Esophagus muscularis mucosa (tissue), 3 donors: ENCODE results near the gene RUNX2.

Source experiments
- POLR2A ChIP-seq: fragments of 450-650 bp; IDR thresholded peaks from one replicate; pipeline ENCODE4 v1.6.1; 2017; ENCODE audit warnings: antibody characterized with exemption, moderate library complexity, mild to moderate bottlenecking, low read depth
- POLR2AphosphoS5 ChIP-seq, 2 donors: sonication (generic); formaldehyde crosslinking; IDR thresholded peaks; one replicate each; pipeline ENCODE4 v1.6.1; 2017; ENCODE audit warnings: antibody characterized with exemption in 2 of 2
- TF ChIP-seq, protein P1 (sequence below), 3 experiments: fragments of 200-600 bp in 2 of 3; fragments of 450-650 bp in 1 of 3; sonication (generic) in 2 of 3; IDR thresholded peaks; one replicate each; pipeline ENCODE4 v1.5.1; 2017 to 2019; ENCODE audit warnings: antibody characterized with exemption in 3 of 3, mild to moderate bottlenecking in 2 of 3, moderate library complexity in 1 of 3

DNA sequence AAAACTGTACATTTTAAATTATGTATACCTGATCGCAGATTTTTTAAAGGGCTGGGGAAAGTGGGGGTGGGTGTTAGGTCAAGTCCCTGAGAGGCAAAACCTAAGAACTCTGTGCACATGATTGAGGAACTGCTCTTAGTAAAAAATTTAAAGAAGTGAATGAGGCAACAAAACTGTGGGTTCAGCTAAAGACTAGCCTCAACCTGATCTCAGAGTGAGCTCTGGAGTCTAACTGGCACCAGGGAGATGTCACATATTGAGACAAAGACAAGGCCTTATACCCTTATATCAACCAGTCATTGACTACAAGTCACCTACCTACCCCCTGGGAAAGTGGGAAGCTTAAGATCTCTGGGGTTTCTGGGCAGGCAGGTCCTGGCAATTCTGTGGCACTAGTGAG, 27.4 kb upstream of the RUNX2 start:
- TF ChIP-seq POLR2A (no peak), POLR2AphosphoS5 (IDR thresholded peaks at IDR 0.05) (no peak)
- TF ChIP-seq, protein P1, sequence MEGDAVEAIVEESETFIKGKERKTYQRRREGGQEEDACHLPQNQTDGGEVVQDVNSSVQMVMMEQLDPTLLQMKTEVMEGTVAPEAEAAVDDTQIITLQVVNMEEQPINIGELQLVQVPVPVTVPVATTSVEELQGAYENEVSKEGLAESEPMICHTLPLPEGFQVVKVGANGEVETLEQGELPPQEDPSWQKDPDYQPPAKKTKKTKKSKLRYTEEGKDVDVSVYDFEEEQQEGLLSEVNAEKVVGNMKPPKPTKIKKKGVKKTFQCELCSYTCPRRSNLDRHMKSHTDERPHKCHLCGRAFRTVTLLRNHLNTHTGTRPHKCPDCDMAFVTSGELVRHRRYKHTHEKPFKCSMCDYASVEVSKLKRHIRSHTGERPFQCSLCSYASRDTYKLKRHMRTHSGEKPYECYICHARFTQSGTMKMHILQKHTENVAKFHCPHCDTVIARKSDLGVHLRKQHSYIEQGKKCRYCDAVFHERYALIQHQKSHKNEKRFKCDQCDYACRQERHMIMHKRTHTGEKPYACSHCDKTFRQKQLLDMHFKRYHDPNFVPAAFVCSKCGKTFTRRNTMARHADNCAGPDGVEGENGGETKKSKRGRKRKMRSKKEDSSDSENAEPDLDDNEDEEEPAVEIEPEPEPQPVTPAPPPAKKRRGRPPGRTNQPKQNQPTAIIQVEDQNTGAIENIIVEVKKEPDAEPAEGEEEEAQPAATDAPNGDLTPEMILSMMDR (IDR thresholded peaks at IDR 0.05): no peak
